Globus pallidus (tissue), 1 donor: ENCODE data around the gene MYRIP.
"Not testable (repeated sequence)": the region's sequence is repeated elsewhere in the genome, so short reads cannot be mapped to it uniquely, and the experiment has no call there.

ENCODE experiments used
- DNase-seq: peaks from one replicate; pipeline ENCODE4 v3.0.0-alpha.2; 2015; ENCODE audit warnings: low spot score

Gene MYRIP

DNA sequence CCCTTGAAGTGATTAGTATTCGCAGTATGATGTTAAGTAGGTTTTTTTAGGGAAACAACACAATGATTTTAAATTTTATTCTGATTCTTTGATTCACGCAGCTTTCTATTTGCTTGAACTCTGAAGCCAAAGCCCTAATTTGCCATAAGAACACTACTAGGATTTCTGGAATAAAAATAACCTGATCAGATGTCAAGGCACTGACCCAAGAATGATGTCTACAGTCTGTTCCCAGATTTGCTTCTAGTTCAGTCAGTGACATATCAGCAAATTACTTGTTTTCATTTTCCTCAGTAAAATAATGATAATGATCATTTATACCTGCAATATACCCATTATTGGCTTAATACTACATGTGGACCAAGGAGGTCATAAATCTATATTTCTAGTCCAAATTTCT is 320.6 kb downstream of the MYRIP start:
- DNase-seq = no peak

DNA sequence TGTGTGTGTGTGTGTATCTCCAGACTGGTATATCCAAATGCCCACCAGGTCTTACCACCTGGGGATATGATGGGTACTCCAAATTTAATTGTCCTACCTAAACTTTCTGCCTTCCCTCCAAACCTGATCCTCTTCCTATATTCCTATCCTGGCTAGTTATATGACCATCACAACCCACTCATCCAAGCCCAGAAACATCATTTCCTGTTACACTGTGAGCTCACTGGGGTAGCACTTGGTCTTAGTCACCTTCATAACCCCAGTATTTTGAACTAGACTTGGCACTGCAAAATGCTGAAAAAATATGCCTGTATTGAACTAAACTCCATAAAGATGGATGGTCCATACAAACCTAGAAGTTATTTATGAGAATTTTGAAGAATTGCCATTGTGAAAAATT is 321.3 kb downstream of the MYRIP start:
- no peak for DNase-seq

DNA sequence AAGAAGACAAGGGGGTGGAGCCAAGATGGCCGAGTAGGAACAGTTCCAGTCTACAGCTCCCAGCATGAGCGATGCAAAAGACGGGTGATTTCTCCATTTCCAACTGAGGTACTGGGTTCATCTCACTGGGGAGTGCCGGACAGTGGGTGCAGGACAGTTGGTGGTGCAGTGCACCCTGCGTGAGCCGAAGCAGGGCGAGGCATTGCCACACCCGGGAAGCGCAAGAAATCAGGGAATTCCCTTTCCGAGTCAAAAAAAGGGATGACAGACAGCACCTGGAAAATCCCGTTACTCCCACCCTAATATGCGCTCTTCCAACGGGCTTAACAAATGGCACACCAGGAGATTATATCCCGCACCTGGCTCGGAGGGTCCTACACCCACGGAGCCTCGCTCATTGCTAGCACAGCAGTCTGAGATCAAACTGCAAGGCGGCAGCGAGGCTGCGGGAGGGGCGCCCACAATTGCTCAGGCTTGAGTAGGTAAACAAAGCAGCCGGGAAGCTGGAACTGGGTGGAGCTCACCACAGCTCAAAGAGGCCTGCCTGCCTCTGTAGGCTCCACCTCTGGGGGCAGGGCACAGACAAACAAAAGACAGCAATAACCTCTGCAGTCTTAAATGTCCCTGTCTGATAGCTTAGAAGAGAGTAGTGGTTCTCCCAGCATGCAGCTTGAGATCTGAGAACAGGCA is 324.6 kb downstream of the MYRIP start:
- DNase-seq = not testable (repeated sequence)

GRCh38 chr3:40137591-40138295 is 328.3 kb downstream of the MYRIP start:
- no peak for DNase-seq

GRCh38 chr3:40143283-40144090 is 334.1 kb downstream of the MYRIP start:
- no peak for DNase-seq

DNA sequence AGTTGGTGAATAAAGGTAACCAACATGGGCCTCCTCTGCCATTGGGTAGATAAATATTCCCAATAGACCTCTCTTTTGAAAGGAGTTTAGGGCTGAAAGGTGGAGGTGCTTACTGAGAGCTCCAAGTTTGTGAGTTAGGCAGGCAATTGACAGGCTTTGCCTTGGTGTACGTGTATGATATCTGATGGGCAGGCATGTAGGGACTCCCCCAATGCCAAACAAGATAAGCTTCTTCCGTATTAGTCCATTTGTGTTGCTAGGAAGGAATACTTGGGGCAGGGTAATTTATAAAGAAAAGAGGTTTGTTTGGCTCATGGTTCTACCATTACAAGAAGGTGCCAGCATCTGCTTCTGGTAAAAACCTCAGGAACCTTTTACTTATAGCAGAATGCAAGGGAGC is 339.4 kb downstream of the MYRIP start:
- no peak for DNase-seq

DNA sequence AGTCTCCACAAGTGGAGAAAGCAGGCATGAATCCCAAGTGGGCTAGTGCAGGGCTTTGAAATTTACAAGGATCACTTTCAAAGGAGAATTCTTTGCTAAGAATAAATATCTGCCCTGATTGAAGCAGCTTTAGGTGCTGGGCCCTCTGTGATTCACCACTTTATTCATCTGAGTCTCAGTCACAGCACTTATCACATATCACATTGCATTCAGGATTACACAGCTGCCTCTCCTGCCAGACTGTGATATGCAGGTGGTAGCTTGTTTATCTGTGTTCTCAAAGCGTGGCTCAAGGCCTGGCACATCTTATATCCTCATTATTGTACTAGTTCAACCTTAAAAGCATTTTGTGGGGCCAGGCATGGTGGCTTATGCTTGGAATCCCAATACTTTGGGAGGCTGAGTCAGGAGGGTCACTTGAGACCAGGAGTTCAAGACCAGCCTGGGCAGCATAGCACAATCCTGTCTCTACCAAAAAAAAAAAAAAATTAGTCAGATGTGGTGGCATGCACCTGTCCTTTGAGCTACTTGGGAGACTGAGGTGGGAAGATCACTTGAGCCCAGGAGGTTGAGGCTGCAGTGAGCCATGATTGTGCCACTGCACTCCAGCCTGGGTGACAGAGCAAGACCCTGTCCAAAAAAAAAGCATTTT is 343.2 kb downstream of the MYRIP start:
- DNase-seq = no peak

- no peak for DNase-seq
Observed at GRCh38 chr3:40160933-40161332, 351.5 kb downstream of the MYRIP start.

GRCh38 chr3:40162616-40163015 is 353.2 kb downstream of the MYRIP start:
- no peak for DNase-seq

DNA sequence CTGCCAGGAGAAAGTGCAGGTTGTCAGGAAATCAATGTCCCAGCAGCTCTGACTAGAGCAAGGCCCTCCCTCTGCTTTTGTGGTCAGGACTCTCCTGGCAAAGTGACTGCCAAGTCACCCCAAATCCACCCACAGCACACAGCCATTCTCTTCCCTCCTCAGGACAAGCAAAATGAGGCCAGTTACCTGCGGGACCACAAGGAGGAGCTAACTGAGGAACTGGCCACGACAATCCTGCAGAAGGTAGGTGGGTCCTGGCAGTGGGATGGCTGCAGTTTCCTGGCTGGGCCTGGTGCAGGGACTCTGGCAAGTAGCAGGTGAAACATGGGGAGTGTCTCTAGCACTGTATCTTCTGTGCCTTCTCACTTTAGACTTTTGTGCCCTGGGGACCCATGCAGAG is 357.6 kb downstream of the MYRIP start:
- DNase-seq = no peak

- no peak for DNase-seq
Observed at GRCh38 chr3:40167958-40168357, 358.5 kb downstream of the MYRIP start.

DNA sequence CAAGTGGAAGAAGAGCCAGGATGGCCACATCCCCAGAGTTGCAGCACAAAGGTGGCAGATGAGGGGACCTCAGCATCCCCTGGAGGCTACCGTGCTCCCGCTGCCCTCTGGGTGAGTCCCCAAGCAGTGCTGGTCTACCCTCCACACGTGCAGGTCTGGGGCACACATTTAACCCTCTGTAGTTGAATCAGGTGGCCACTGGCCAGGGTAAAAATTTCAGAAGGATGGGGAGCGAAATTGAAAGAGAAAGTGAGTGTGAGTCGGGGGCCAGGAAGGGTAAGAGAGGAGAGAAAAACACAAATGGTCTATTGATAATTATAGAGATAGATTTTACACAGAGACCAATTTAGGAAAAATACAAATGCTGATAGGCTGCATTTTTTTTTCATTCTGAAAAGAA is 360.6 kb downstream of the MYRIP start:
- no peak for DNase-seq

DNA sequence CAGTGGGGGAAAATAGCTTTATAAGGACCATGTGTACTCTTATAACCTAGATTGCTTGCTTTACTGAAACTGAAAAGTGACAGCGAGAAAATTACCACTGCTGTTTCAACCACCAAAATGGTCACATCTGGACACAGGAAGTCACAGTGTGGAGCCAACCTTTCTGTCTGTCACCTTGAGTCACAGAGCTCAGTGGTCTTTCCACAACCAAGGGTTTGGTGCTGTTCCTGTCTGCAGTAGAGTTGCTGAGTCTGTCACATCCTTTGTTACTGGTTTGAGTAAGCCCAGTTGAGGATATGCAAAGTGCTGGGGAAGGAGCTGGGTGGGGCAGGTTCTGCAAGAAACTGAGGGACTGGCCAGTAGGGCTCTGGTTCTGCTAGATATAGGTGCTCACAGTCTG is 361.0 kb downstream of the MYRIP start:
- DNase-seq = no peak

GRCh38 chr3:40172560-40172959 is 363.2 kb downstream of the MYRIP start:
- DNase-seq = peak; percentile 17

GRCh38 chr3:40173227-40173721 is 363.9 kb downstream of the MYRIP start:
- DNase-seq = peak; percentile 94

- DNase-seq = no peak
Observed at GRCh38 chr3:40178012-40178594, 368.7 kb downstream of the MYRIP start.

DNA sequence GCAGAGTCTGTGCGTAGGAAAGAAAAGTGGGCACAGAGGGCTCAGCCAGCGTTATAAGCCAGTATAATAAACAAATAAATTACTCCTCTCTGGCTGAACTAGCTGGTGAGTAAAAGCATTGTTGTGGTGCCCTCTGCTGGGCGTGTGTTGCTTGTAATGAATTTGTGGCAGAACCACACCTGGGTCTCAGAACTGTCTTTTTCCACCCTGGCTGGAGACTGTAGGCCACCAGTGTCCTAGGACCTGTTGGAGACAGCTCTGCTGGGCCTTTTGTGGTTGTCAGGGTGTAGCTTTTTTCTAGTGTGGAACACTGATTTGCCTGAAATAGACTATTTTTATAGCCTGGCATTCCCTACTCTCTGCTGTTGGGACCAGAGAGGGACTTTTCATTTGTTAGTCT is 369.6 kb downstream of the MYRIP start:
- DNase-seq = peak; percentile 78

DNA sequence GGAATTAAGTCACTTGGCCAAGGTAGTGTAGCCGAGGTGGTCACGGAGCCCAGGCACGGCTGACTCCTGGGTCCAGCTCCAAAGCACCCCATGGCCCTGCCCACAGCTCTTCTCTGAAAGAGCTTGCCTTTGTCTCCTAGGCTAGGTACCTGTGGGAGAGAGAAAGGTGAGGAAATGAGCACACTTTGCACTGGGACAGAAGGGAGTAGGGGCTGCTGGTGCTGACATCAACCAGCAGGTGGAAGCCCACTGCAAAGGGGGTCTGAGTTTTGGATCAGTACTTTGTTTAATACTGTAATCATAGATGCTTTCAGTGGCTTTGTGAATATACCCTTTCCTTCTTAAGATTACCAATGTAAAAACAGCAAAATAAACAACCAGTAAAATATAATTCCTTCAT is 371.8 kb downstream of the MYRIP start:
- no peak for DNase-seq

- DNase-seq = no peak
Observed at GRCh38 chr3:40185029-40185695, 375.8 kb downstream of the MYRIP start.

DNA sequence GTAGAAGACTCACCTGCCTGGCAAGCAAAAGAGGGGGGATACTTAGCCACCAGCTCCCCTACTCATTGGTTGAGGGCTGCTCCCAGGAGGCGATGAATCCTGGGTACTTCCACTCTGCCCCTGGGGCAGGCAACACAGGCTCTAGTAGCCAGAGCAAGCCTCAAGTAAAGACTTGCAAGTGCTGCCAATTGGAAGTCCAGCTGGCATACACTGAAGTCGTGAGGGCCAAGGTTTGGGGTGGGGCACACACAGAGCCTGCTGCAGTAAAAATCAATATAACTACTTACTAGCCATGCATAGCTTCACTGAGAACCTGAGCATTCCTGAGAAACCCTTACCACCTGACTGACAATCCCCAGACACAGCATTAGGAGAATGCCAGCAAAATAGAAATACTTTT is 377.1 kb downstream of the MYRIP start:
- no peak for DNase-seq

DNA sequence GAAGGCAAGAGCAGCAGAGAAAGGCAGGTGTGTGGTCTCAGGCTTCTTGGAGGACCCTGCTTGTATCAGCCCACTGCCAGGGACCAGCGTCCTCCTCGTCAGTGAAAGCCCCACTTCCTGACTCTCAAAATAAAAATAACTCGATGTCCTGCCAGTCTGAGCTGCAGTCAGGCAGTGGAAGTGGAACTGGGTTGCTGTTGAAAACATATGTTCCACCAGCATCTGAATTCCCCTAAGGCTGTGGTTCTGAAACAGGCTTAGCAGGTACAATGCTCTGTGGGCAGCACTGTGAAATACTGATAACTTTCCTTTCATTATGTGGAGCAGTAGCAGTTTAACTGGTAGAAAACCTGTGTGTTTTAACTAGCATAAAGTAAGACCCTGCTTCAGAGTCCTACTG is 378.5 kb downstream of the MYRIP start:
- no peak for DNase-seq
